VCaP (cell line): ENCODE measurements around the gene UROD.

Source experiments
- H3K27ac ChIP-seq: fragments of 450-650 bp; 2 replicates; pipeline ENCODE4 v1.5.1; 2017
- TF ChIP-seq, protein P1 (sequence below): fragments of 450-650 bp; conservative IDR thresholded peaks from 2 replicates; pipeline ENCODE4 v1.5.1; 2017; ENCODE audit warnings: mild to moderate bottlenecking, moderate library complexity

The UROD gene

DNA sequence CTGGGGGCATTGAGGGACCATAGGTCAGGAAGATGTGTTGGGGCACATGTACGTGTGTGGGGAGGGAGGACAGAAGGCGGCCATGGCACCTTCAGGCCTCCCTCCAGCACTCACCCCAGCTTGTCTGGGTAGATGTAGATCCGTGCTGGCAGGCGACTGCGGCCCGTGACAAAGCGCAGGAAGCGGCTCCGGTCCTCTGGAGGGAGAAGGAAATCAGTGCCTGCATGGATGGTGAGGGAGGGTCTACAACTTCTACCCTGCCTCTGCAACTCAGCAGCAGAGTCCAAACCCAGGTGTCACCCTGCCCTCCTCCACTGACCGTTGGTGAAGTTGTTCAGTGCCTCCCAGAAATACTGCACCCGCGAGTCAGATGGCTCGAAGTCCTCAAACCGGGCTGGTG lies 8.3 kb upstream of the UROD start:
- TF ChIP-seq, protein P1, sequence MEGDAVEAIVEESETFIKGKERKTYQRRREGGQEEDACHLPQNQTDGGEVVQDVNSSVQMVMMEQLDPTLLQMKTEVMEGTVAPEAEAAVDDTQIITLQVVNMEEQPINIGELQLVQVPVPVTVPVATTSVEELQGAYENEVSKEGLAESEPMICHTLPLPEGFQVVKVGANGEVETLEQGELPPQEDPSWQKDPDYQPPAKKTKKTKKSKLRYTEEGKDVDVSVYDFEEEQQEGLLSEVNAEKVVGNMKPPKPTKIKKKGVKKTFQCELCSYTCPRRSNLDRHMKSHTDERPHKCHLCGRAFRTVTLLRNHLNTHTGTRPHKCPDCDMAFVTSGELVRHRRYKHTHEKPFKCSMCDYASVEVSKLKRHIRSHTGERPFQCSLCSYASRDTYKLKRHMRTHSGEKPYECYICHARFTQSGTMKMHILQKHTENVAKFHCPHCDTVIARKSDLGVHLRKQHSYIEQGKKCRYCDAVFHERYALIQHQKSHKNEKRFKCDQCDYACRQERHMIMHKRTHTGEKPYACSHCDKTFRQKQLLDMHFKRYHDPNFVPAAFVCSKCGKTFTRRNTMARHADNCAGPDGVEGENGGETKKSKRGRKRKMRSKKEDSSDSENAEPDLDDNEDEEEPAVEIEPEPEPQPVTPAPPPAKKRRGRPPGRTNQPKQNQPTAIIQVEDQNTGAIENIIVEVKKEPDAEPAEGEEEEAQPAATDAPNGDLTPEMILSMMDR = no peak
- H3K27ac ChIP-seq = no peak overlapping the region

DNA sequence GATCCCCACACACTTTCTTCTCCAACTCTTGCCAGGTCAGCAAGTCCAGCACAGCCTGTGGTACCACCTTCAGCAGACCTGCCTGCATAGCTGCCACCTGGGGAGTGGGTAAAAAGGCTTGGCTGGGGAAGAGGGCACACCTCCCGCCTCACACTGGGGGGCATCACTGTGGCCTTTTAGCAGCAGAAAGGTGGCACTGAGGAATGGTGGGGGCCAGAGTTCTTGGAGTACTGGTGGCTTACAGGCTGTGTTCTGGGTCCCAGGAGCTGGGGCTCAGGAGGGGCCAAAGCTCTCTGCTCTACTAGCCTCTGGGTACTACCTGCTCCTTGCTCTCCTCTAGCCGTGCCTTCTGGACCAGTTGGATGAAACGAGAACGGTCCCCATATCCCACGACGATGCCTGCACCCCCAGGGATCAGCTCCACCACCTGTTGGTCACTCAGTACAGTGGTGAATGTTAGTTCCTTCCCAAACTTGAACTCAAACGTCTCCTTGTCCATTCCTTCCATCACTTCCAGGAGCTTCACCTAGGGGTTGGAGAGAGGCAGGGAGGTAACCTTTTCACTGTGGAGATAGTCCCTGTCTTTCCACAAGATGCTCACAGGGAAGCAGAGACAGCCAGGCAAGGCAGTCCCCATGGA lies 7.7 kb upstream of the UROD start:
- TF ChIP-seq, protein P1 = no peak
- H3K27ac ChIP-seq = no peak overlapping the region

DNA sequence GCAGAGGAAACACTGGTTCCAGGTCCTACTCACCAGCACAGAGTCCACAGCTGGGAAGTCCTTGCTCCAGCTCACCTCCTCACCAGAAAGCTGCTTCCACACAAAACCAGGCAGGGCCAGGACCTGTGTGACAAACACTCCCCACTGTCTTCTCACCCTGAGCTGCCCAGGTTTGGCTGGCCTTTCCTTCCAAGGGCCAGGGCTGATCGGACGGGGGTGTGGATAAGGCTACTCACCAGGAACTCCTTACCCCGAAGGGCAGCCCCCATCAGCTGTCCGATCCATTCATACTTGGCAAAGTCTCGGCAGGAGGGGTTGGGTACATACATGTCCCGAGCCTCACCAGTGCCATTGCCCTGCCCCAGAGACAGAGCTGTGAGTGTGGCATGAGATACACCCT lies 6.3 kb upstream of the UROD start:
- TF ChIP-seq, protein P1 = no peak
- no peak overlapping the region for H3K27ac ChIP-seq

DNA sequence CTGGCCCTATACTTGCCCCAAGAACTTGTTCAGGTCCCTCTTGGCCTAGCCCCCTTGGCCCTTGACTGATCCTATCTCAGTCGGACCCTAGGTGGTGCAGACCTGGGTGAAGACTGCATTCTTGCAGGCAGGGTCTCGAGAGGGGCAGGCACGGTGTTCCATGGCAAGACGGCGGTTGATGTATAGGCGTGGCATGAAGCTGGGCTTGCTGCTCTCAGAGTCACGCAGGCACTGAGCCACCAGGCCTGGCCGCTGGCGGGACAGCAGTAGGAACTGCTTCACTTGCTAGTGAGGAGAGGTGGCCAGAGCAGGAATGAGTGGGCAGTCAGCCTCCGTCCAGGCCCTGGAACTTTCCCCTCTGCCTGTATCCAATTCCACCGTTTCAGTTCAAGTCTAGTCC lies 4.7 kb upstream of the UROD start:
- TF ChIP-seq, protein P1 = no peak
- H3K27ac ChIP-seq = no peak overlapping the region

DNA sequence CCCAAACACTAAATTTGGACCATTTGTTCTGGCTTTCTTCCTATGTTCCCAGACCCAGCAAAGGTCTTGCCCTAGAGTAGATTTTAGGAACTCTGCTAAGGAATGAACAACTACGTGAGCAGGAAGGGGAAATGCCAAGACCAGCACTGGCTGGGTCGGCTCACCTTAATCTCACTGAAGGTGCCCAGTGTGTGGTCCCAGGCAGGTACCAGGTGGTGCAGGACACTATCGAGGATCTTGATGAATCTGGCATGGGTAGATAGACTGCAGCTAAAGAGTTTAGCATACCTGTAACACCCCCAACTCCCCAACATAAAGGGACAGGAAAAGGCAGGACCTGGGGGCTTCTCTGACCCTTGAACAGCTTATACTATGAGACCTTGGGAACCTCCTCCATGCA lies 4.0 kb upstream of the UROD start:
- TF ChIP-seq, protein P1 = no peak
- H3K27ac ChIP-seq = no peak overlapping the region

DNA sequence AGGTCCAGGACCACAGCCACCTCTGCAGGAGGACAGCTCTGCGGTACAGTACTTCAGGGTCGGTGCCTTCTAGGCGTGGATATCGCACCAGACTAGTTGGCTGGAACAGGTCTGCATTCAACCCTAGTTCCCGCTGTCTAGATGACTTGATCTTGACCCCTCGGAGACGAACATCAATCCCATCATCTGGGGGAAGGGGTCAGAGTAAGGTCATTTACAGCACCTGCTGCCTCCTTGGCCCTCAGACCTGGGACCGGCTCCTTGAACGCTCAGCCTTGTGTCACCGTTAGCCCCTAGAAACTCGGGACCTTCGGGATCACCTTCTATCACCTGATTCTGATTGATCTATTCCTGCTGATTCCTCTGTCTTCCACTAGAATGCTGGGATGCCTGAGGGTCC lies 3.5 kb upstream of the UROD start:
- TF ChIP-seq, protein P1 = no peak
- no peak overlapping the region for H3K27ac ChIP-seq

DNA sequence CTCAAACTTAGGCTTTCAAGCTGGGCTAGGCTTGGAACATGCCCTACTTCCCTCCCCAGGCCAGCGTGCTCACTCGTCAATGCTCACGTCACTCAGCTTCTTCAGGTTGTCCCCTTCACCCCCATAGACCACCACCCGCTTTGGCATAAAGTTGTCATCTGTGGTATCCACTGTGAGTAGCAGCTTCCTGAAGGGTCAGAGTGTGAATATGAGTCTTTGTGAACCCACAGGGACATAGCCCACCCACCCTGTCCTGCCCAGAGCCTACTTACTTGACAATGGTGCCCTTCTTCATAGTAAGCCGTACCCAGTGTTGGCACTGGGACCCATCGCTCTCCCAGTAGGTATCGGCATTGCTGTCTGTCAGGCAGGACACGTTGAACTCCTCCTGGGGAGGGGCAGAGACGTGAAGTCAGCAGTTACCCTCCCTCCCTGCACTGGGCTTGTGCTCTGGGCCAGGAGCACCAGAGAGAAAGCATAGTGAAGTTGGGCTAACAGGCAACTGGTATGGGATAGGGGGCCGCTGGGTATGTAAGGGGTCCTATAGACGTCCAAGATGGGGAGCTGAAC lies 2.7 kb upstream of the UROD start:
- TF ChIP-seq, protein P1 = no peak
- no peak overlapping the region for H3K27ac ChIP-seq
